B cell (primary cell): ENCODE measurements around the gene CCDC124. TPM values are rescaled to one million over a fixed set of nuclear protein-coding genes. Genes with fewer than 3 reads are reported as not detected.
"Not testable (repeated sequence)": the region's sequence is repeated elsewhere in the genome, so short reads cannot be mapped to it uniquely, and the experiment has no call there.

Experiments
- ATAC-seq: fragments of 200-7000 bp; cut with Tn5 transposase; one replicate; pipeline ENCODE4 v1.10.0; 2021; ENCODE audit warnings: low read depth, mild to moderate bottlenecking, moderate number of reproducible peaks, moderate library complexity
- CTCF ChIA-PET: fragments of 350-600 bp; sonication (Branson Sonifier 250); formaldehyde crosslinking; loops from one replicate; lab custom pipeline; 2021; ENCODE audit warnings: antibody characterized with exemption, inconsistent platforms; lab: Charles Lee
- POLR2A ChIA-PET: fragments of 350-600 bp; sonication (Branson Sonifier 250); formaldehyde crosslinking; loops from one replicate; lab custom pipeline; 2021; ENCODE audit warnings: antibody characterized with exemption; lab: Charles Lee
- DNase-seq: peaks from one replicate; pipeline ENCODE4 v3.0.0; 2013
- H2AFZ ChIP-seq: 2 replicates; pipeline ENCODE4 v1.6.1; 2012; ENCODE audit warnings: mild to moderate bottlenecking, low read depth, low read length; ENCODE audit not compliant: insufficient read depth, poor library complexity, severe bottlenecking
- H3K27ac ChIP-seq, 2 donors: 1 replicate in 1 of 2; 2 replicates in 1 of 2; pipeline ENCODE4 v1.5.1; 2012 to 2013; ENCODE audit warnings: low read length in 2 of 2, mild to moderate bottlenecking in 2 of 2, moderate library complexity in 1 of 2
- H3K27me3 ChIP-seq, 4 experiments: fragments of 200-600 bp in 1 of 4; sonication (generic) in 1 of 4; replicated peaks in 1 of 4; 1 replicate in 2 of 4; 2 replicates in 2 of 4; pipeline versions ENCODE4 v1.6.1 to v1.7.0; 2013 to 2016; ENCODE audit warnings: low read length in 3 of 4, mild to moderate bottlenecking in 2 of 4, mixed read lengths in 1 of 4, moderate library complexity in 1 of 4; ENCODE audit not compliant: insufficient read depth in 4 of 4, control insufficient read depth in 3 of 4; ENCODE audit errors: control extremely low read depth in 1 of 4
- H3K36me3 ChIP-seq, 2 experiments: replicated peaks in 1 of 2; 1 replicate in 1 of 2; 2 replicates in 1 of 2; pipeline versions ENCODE4 v1.6.1 to v1.7.1; 2013; ENCODE audit warnings: low read length in 1 of 2; ENCODE audit not compliant: insufficient read depth in 2 of 2, control insufficient read depth in 1 of 2; ENCODE audit errors: control extremely low read depth in 1 of 2, extremely low read depth in 1 of 2
- H3K4me1 ChIP-seq, 2 donors: fragments of 200-600 bp in 1 of 2; sonication (generic) in 1 of 2; 1 replicate in 1 of 2; 2 replicates in 1 of 2; pipeline versions ENCODE4 v1.5.1 to v1.6.1; 2013 to 2017; ENCODE audit warnings: low read length in 2 of 2; ENCODE audit not compliant: control insufficient read depth in 2 of 2, insufficient read depth in 2 of 2
- H3K4me2 ChIP-seq: replicated peaks from 2 replicates; pipeline ENCODE3; 2012; ENCODE audit warnings: mild to moderate bottlenecking, low read depth, low read length; ENCODE audit not compliant: poor library complexity, severe bottlenecking
- H3K4me3 ChIP-seq, 5 experiments: fragments of 200-600 bp in 1 of 5; sonication (generic) in 1 of 5; 1 replicate in 3 of 5; 2 replicates in 2 of 5; pipeline versions ENCODE4 v1.5.1 to v1.7.0; 2011 to 2016; ENCODE audit warnings: low read length in 4 of 5, mild to moderate bottlenecking in 4 of 5, low read depth in 2 of 5, control low read depth in 1 of 5, moderate library complexity in 1 of 5; ENCODE audit not compliant: insufficient read depth in 1 of 5; ENCODE audit errors: control extremely low read depth in 1 of 5, extremely low read depth in 1 of 5
- H3K79me2 ChIP-seq: fragments of 200-600 bp; sonication (generic); one replicate; pipeline ENCODE4 v1.6.0; 2016; ENCODE audit warnings: low read length; ENCODE audit not compliant: control insufficient read depth, insufficient read depth
- H3K9ac ChIP-seq: fragments of 200-600 bp; sonication (generic); 2 replicates; pipeline ENCODE4 v1.6.1; 2017; ENCODE audit warnings: mild to moderate bottlenecking, low read length, moderate library complexity
- H3K9me3 ChIP-seq, 3 donors: one replicate each; pipeline versions ENCODE4 v1.6.1 to v1.7.1; 2013; ENCODE audit warnings: low read length in 2 of 3; ENCODE audit not compliant: control insufficient read depth in 2 of 3, insufficient read depth in 1 of 3; ENCODE audit errors: control extremely low read depth in 1 of 3
- H4K20me1 ChIP-seq: 2 replicates; pipeline ENCODE4 v1.6.0; 2012; ENCODE audit warnings: mild to moderate bottlenecking, low read length; ENCODE audit not compliant: insufficient read depth, control insufficient read depth, poor library complexity, severe bottlenecking
- H3K27ac Mint-ChIP-seq: one replicate; pipeline ENCODE4 v1.8.0; 2021; ENCODE audit warnings: mixed read lengths
- H3K27me3 Mint-ChIP-seq: one replicate; pipeline ENCODE4 v1.8.0; 2021; ENCODE audit warnings: mixed read lengths
- H3K4me1 Mint-ChIP-seq: one replicate; pipeline ENCODE4 v1.8.0; 2021; ENCODE audit warnings: mixed read lengths
- H3K4me3 Mint-ChIP-seq: one replicate; pipeline ENCODE4 v1.8.0; 2021; ENCODE audit warnings: mixed read lengths
- H3K9me3 Mint-ChIP-seq: one replicate; pipeline ENCODE4 v1.8.0; 2022; ENCODE audit warnings: mixed read lengths; ENCODE audit not compliant: insufficient read depth
- CTCF ChIP-seq: fragments of 200-600 bp; IDR thresholded peaks from one replicate; pipeline ENCODE4 v1.8.0; 2022; ENCODE audit warnings: antibody characterized with exemption, mild to moderate bottlenecking
- EZH2 ChIP-seq: IDR thresholded peaks from 2 replicates; pipeline ENCODE4 v1.6.1; 2012; ENCODE audit warnings: borderline replicate concordance, low read depth, mild to moderate bottlenecking, moderate library complexity, low read length; ENCODE audit not compliant: insufficient read depth, poor library complexity, severe bottlenecking
- WGBS: methylation state at CpG from one replicate; pipeline ENCODE4 v1.1.5; 2013; ENCODE audit warnings: missing lambda C conversion rate; ENCODE audit not compliant: insufficient coverage; 5-methylcytosine and 5-hydroxymethylcytosine counted together
- intact Hi-C: fragments of 100-400 bp; cut with micrococcal nuclease; formaldehyde crosslinking; loops from one replicate; pipeline ENCODE4 v1.10.0; 2022
- polyA plus RNA-seq: library from polyadenylated mRNA; depleted of rRNA; stranded (reverse); fragments of >200 nt; gene quantifications from 2 replicates; pipeline ENCODE4 v1.2.3, GENCODE V29; 2012
- total RNA-seq, 2 donors: library from RNA; stranded (reverse); fragments of 120-200 nt in 1 of 2; gene quantifications; 1 replicate in 1 of 2; 2 replicates in 1 of 2; pipeline versions ENCODE4 v1.2.3 to v1.2.4, GENCODE V29; 2013 to 2022

The CCDC124 gene
- total and polyA plus RNA-seq, 2 donors (not counting 1 experiment from before 2014, with no cell fraction given) = 25.0 to 57.8 TPM

DNA sequence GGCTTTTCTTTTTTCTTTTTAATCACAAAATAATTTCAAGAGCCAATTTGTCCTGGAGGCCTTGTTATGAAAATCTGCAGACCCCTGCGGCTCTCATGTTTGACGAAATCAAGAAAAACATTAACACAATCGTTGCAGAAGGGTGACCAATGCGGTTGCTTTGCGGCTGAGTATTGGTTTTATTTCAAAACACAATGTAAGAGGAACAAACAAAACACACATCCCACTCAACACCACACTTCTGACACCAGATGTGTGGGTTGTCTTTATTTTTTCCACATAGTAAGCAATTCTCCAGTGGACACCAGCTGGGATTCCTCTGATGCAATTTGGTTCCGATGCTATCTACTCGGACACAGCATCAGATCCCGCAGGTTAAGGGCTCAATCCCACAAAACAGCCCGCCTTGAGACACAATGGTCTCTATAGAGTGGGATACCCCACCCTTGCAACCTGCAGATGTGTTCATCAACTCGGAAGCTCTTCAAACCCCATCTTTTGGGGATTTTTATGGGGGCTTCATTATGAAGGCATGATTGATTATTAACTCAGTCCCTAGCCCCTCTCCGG is 21.9 kb upstream of the CCDC124 start:
- TF ChIP-seq EZH2 (no peak), CTCF (no peak)
- peaks cover 3% of the 10 kb centered on the region for H3K27me3 Mint-ChIP-seq
- H3K4me3 Mint-ChIP-seq = no peak overlapping the region
- no peak for ATAC-seq
- no peaks in the 10 kb centered on the region for H4K20me1 ChIP-seq
- H3K27me3 ChIP-seq = peaks cover 0 to 3% (median 0%) of the 10 kb centered on the region in 4 experiments
- no peaks in the 10 kb centered on the region for H3K9me3 Mint-ChIP-seq
- no peaks in the 10 kb centered on the region for H3K4me1 ChIP-seq
- no peaks in the 10 kb centered on the region for H3K36me3 ChIP-seq
- no peak overlapping the region for H3K4me2 ChIP-seq
- no peak overlapping the region for H3K27ac ChIP-seq
- no peak overlapping the region for H3K4me3 ChIP-seq
- WGBS = 90% methylated on average over 6 of the region's 11 CpGs
- no peak for DNase-seq
- ChIA-PET POLR2A (no interaction called here), CTCF (no interaction called here)
- peaks cover 3 to 38% (median 15%) of the 10 kb centered on the region in 3 donors for H3K9me3 ChIP-seq
- H3K79me2 ChIP-seq = no peaks in the 10 kb centered on the region
- intact Hi-C loops = no loop called here
- H2AFZ ChIP-seq = no peak overlapping the region
- no peak overlapping the region for H3K9ac ChIP-seq
- no peaks in the 10 kb centered on the region for H3K4me1 Mint-ChIP-seq
- no peak overlapping the region for H3K27ac Mint-ChIP-seq

GRCh38 chr19:17915940-17916593 is 16.7 kb upstream of the CCDC124 start:
- H3K27ac Mint-ChIP-seq = no peak overlapping the region
- ChIA-PET POLR2A (no interaction called here), CTCF (interaction anchor here (1.1 kb wide), 1 partner anchor 16 kb away, joined by 4 read pairs; the partner anchor contains the start of gene CCDC124)
- DNase-seq (no peak), ATAC-seq (no peak)
- peaks cover 0 to 5% (median 0%) of the 10 kb centered on the region in 4 experiments for H3K27me3 ChIP-seq
- H4K20me1 ChIP-seq = no peaks in the 10 kb centered on the region
- no peak overlapping the region for H3K27ac ChIP-seq
- H3K4me3 ChIP-seq = no peak overlapping the region
- H3K9ac ChIP-seq = no peak overlapping the region
- no peaks in the 10 kb centered on the region for H3K4me1 Mint-ChIP-seq
- H3K9me3 Mint-ChIP-seq = no peaks in the 10 kb centered on the region
- H3K27me3 Mint-ChIP-seq = peaks cover 9% of the 10 kb centered on the region
- H3K79me2 ChIP-seq = no peaks in the 10 kb centered on the region
- H3K36me3 ChIP-seq = no peaks in the 10 kb centered on the region
- H3K9me3 ChIP-seq = peaks cover 1 to 38% (median 12%) of the 10 kb centered on the region in 3 donors
- H3K4me3 Mint-ChIP-seq = no peak overlapping the region
- intact Hi-C loops = no loop called here
- no peak overlapping the region for H3K4me2 ChIP-seq
- no peak for TF ChIP-seq CTCF
- H3K4me1 ChIP-seq = no peaks in the 10 kb centered on the region
- no peak overlapping the region for H2AFZ ChIP-seq
- WGBS = 91% methylated on average over 5 of the region's 6 CpGs

DNA sequence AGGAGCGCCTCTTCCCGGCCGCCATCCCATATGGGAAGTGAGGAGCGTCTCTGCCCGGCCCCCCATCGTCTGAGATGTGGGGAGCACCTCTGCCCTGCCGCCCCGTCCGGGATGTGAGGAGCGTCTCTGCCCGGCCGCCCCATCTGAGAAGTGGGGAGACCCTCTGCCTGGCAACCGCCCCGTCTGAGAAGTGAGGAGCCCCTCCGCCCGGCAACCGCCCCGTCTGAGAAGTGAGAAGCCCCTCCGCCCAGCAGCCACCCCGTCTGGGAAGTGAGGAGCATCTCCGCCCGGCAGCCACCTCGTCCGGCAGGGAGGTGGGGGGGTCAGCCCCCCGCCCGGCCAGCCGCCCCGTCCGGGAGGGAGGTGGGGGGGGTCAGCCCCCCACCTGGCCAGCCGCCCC is 14.7 kb upstream of the CCDC124 start:
- H4K20me1 ChIP-seq, H3K4me1 Mint-ChIP-seq, ATAC-seq, CTCF ChIA-PET, POLR2A ChIA-PET, H3K4me2 ChIP-seq, intact Hi-C loops, H3K9me3 Mint-ChIP-seq, H2AFZ ChIP-seq, H3K27ac Mint-ChIP-seq, H3K36me3 ChIP-seq, H3K4me3 ChIP-seq, DNase-seq, H3K27ac ChIP-seq, H3K4me1 ChIP-seq, H3K79me2 ChIP-seq, H3K4me3 Mint-ChIP-seq, H3K27me3 ChIP-seq, H3K27me3 Mint-ChIP-seq, H3K9ac ChIP-seq: not testable (repeated sequence)
- 95% methylated on average over 5 of the region's 30 CpGs for WGBS
- H3K9me3 ChIP-seq = peaks cover 1 to 25% (median 10%) of the 10 kb centered on the region in 3 donors
